ENCODE data around the gene ABHD18. TPM values are rescaled to one million over a fixed set of nuclear protein-coding genes. Genes with fewer than 3 reads are reported as not detected.
A peak's percentile ranks its signal among the peaks of the same experiment; 100 is the strongest.
"Not testable (repeated sequence)": the region's sequence is repeated elsewhere in the genome, so short reads cannot be mapped to it uniquely, and the experiment has no call there.

Gene ABHD18
- total RNA-seq = 21.0 and 23.9 TPM in 2 replicates

GRCh38 chr4:127965062-127965802, at the start of gene ABHD18, which contains the start of gene MFSD8:
Gene ABHD18, plus strand, starts transcription at chr4:127965406. Its CDS starts 17,550 bp downstream, at chr4:127982956.
Gene MFSD8, minus strand, starts transcription at chr4:127965173. Its CDS starts 40 bp downstream, at chr4:127965133.
- H3K4me3 Mint-ChIP-seq (ENCODE audit: low read depth) = peak within 1 kb of the TSS; percentile 95
- H3K4me1 Mint-ChIP-seq (ENCODE audit: low read depth) = peaks cover 26% of the 10 kb centered on the region
- DNase-seq (ENCODE audit: low spot score) = peak; percentile 100
- H3K9me3 Mint-ChIP-seq = no peaks in the 10 kb centered on the region
- H3K36me3 Mint-ChIP-seq (ENCODE audit: low read depth) = peaks cover 28% of the 10 kb centered on the region
- no peaks in the 10 kb centered on the region for H3K27me3 Mint-ChIP-seq (ENCODE audit: low read depth)
- H3K27ac Mint-ChIP-seq = peak within 1 kb of the TSS; percentile 93
- intact Hi-C loops (cut with micrococcal nuclease) = loop anchor here (1.0 to 10.0 kb wide), 6 partner anchors 85 to 1130 kb away; partner anchors contain the start of genes C4orf33, HSPA4L, LARP1B and PLK4

- H3K9me3 Mint-ChIP-seq = no peaks in the 10 kb centered on the region
- no peak overlapping the region for H3K4me3 Mint-ChIP-seq (ENCODE audit: low read depth)
- no peak for DNase-seq (ENCODE audit: low spot score)
- no peak overlapping the region for H3K27ac Mint-ChIP-seq
- H3K36me3 Mint-ChIP-seq (ENCODE audit: low read depth) = peaks cover 9% of the 10 kb centered on the region
- intact Hi-C loops (cut with micrococcal nuclease) = no loop called here
- H3K27me3 Mint-ChIP-seq (ENCODE audit: low read depth) = no peaks in the 10 kb centered on the region
- H3K4me1 Mint-ChIP-seq (ENCODE audit: low read depth) = no peaks in the 10 kb centered on the region
Observed at GRCh38 chr4:127916512-127916911, 48.7 kb upstream of the ABHD18 start.

- DNase-seq (ENCODE audit: low spot score) = no peak
- H3K4me1 Mint-ChIP-seq (ENCODE audit: low read depth) = no peaks in the 10 kb centered on the region
- no peak overlapping the region for H3K4me3 Mint-ChIP-seq (ENCODE audit: low read depth)
- H3K9me3 Mint-ChIP-seq = no peaks in the 10 kb centered on the region
- intact Hi-C loops (cut with micrococcal nuclease) = no loop called here
- no peaks in the 10 kb centered on the region for H3K27me3 Mint-ChIP-seq (ENCODE audit: low read depth)
- peaks cover 9% of the 10 kb centered on the region for H3K36me3 Mint-ChIP-seq (ENCODE audit: low read depth)
- H3K27ac Mint-ChIP-seq = no peak overlapping the region
Observed at GRCh38 chr4:127917151-127917550, 48.1 kb upstream of the ABHD18 start.

GRCh38 chr4:127920521-127920920, 44.7 kb upstream of the ABHD18 start:
- intact Hi-C loops (cut with micrococcal nuclease) = no loop called here

GRCh38 chr4:127922226-127922625, 43.0 kb upstream of the ABHD18 start:
- intact Hi-C loops (cut with micrococcal nuclease) = no loop called here
- no peak overlapping the region for H3K4me3 Mint-ChIP-seq (ENCODE audit: low read depth)
- H3K4me1 Mint-ChIP-seq (ENCODE audit: low read depth) = no peaks in the 10 kb centered on the region
- peaks cover 39% of the 10 kb centered on the region for H3K36me3 Mint-ChIP-seq (ENCODE audit: low read depth)
- H3K27me3 Mint-ChIP-seq (ENCODE audit: low read depth) = no peaks in the 10 kb centered on the region
- H3K9me3 Mint-ChIP-seq = no peaks in the 10 kb centered on the region
- no peak overlapping the region for H3K27ac Mint-ChIP-seq
- DNase-seq (ENCODE audit: low spot score) = no peak

More at GRCh38 chr4:127920521-127920920, 44.7 kb upstream of the ABHD18 start:
- Mint-ChIP-seq H3K9me3 (no peaks in the 10 kb centered on the region), H3K4me3 (ENCODE audit: low read depth) (no peak overlapping the region), H3K27ac (no peak overlapping the region), H3K4me1 (ENCODE audit: low read depth) (no peaks in the 10 kb centered on the region), H3K36me3 (ENCODE audit: low read depth) (peaks cover 30% of the 10 kb centered on the region), H3K27me3 (ENCODE audit: low read depth) (no peaks in the 10 kb centered on the region)
- DNase-seq (ENCODE audit: low spot score) = no peak

GRCh38 chr4:127925720-127926119, 39.5 kb upstream of the ABHD18 start:
- H3K9me3 Mint-ChIP-seq; H3K27ac Mint-ChIP-seq; H3K27me3 Mint-ChIP-seq (ENCODE audit: low read depth); DNase-seq (ENCODE audit: low spot score); H3K4me3 Mint-ChIP-seq (ENCODE audit: low read depth); intact Hi-C loops (cut with micrococcal nuclease); H3K4me1 Mint-ChIP-seq (ENCODE audit: low read depth): not testable (repeated sequence)
- H3K36me3 Mint-ChIP-seq (ENCODE audit: low read depth) = peaks cover 47% of the 10 kb centered on the region

GRCh38 chr4:127930175-127930574, 35.0 kb upstream of the ABHD18 start:
- H3K36me3 Mint-ChIP-seq (ENCODE audit: low read depth) = peaks cover 24% of the 10 kb centered on the region
- intact Hi-C loops (cut with micrococcal nuclease) = no loop called here

GRCh38 chr4:127931836-127932235, 33.4 kb upstream of the ABHD18 start:
- H3K27ac Mint-ChIP-seq; intact Hi-C loops (cut with micrococcal nuclease); DNase-seq (ENCODE audit: low spot score); H3K9me3 Mint-ChIP-seq; H3K27me3 Mint-ChIP-seq (ENCODE audit: low read depth); H3K4me3 Mint-ChIP-seq (ENCODE audit: low read depth); H3K4me1 Mint-ChIP-seq (ENCODE audit: low read depth): not testable (repeated sequence)
- H3K36me3 Mint-ChIP-seq (ENCODE audit: low read depth) = peaks cover 14% of the 10 kb centered on the region

More at GRCh38 chr4:127930175-127930574, 35.0 kb upstream of the ABHD18 start:
- no peaks in the 10 kb centered on the region for H3K4me1 Mint-ChIP-seq (ENCODE audit: low read depth)
- no peak for DNase-seq (ENCODE audit: low spot score)
- no peaks in the 10 kb centered on the region for H3K9me3 Mint-ChIP-seq
- no peak overlapping the region for H3K4me3 Mint-ChIP-seq (ENCODE audit: low read depth)
- no peaks in the 10 kb centered on the region for H3K27me3 Mint-ChIP-seq (ENCODE audit: low read depth)
- no peak overlapping the region for H3K27ac Mint-ChIP-seq

GRCh38 chr4:127936974-127937373, 28.2 kb upstream of the ABHD18 start:
- DNase-seq (ENCODE audit: low spot score) = no peak
- no peak overlapping the region for H3K4me3 Mint-ChIP-seq (ENCODE audit: low read depth)
- H3K27me3 Mint-ChIP-seq (ENCODE audit: low read depth) = no peaks in the 10 kb centered on the region
- H3K4me1 Mint-ChIP-seq (ENCODE audit: low read depth) = peaks cover 6% of the 10 kb centered on the region
- H3K9me3 Mint-ChIP-seq = no peaks in the 10 kb centered on the region
- intact Hi-C loops (cut with micrococcal nuclease) = no loop called here
- H3K27ac Mint-ChIP-seq = peak overlapping the region; percentile 15
- H3K36me3 Mint-ChIP-seq (ENCODE audit: low read depth) = peaks cover 13% of the 10 kb centered on the region

- H3K4me3 Mint-ChIP-seq (ENCODE audit: low read depth) = no peak overlapping the region
- H3K27me3 Mint-ChIP-seq (ENCODE audit: low read depth) = no peaks in the 10 kb centered on the region
- H3K4me1 Mint-ChIP-seq (ENCODE audit: low read depth) = peaks cover 2% of the 10 kb centered on the region
- DNase-seq (ENCODE audit: low spot score) = no peak
- intact Hi-C loops (cut with micrococcal nuclease) = no loop called here
- no peaks in the 10 kb centered on the region for H3K9me3 Mint-ChIP-seq
- no peak overlapping the region for H3K27ac Mint-ChIP-seq
- peaks cover 19% of the 10 kb centered on the region for H3K36me3 Mint-ChIP-seq (ENCODE audit: low read depth)
Observed at GRCh38 chr4:127957105-127957504, 8.1 kb upstream of the ABHD18 start.

GRCh38 chr4:127959794-127960193, 5.4 kb upstream of the ABHD18 start:
- H3K27me3 Mint-ChIP-seq (ENCODE audit: low read depth) = no peaks in the 10 kb centered on the region
- intact Hi-C loops (cut with micrococcal nuclease) = loop anchor here (10.0 kb wide), 1 partner anchor 1135 kb away; the partner anchor contains the start of genes C4orf33 and SCLT1
- H3K4me1 Mint-ChIP-seq (ENCODE audit: low read depth) = peaks cover 11% of the 10 kb centered on the region
- H3K27ac Mint-ChIP-seq = no peak overlapping the region
- H3K36me3 Mint-ChIP-seq (ENCODE audit: low read depth) = peaks cover 24% of the 10 kb centered on the region
- no peaks in the 10 kb centered on the region for H3K9me3 Mint-ChIP-seq
- H3K4me3 Mint-ChIP-seq (ENCODE audit: low read depth) = no peak overlapping the region
- no peak for DNase-seq (ENCODE audit: low spot score)

- peaks cover 26% of the 10 kb centered on the region for H3K4me1 Mint-ChIP-seq (ENCODE audit: low read depth)
- not testable (repeated sequence) for H3K9me3 Mint-ChIP-seq; H3K27ac Mint-ChIP-seq; H3K27me3 Mint-ChIP-seq (ENCODE audit: low read depth); DNase-seq (ENCODE audit: low spot score)
- peak overlapping the region; percentile 81 for H3K4me3 Mint-ChIP-seq (ENCODE audit: low read depth)
- H3K36me3 Mint-ChIP-seq (ENCODE audit: low read depth) = peaks cover 28% of the 10 kb centered on the region
- intact Hi-C loops (cut with micrococcal nuclease) = loop anchor here (2.0 to 10.0 kb wide), 2 partner anchors 181 to 1131 kb away; partner anchors contain the start of genes C4orf33, HSPA4L and SCLT1
Observed at GRCh38 chr4:127963633-127964398, 1.4 kb upstream of the ABHD18 start.

Measured in activated T-helper 2 cell treated with anti-CD3 and anti-CD28 coated beads, Interferon-gamma antibody, Interleukin-2, Interleukin-4, amounts not matched to agents 10 μg/mL and 5 μg/mL and 100 μg/mL, durations not matched to agents 14 hours and 24 hours and 36 hours (primary cell).